Kidney (tissue), 14 donors: ENCODE measurements around the gene XYLT1. TPM values are rescaled to one million over a fixed set of nuclear protein-coding genes. Genes with fewer than 3 reads are reported as not detected.

Experiments
- DNase-seq, 5 donors: peaks; one replicate each; pipeline ENCODE4 v3.0.0-alpha.2; 2013 to 2020
- FAIRE-seq: peaks from 2 replicates; lab custom pipeline; 2012; peaks lifted over from hg19 to GRCh38; lab: Jason Lieb, UNC
- H3K27ac ChIP-seq, 2 donors: one replicate each; pipeline ENCODE4 v1.7.0; 2013; ENCODE audit warnings: low read depth in 2 of 2, low read length in 2 of 2, inconsistent platforms in 1 of 2
- H3K27me3 ChIP-seq: one replicate; pipeline ENCODE4 v1.7.1; 2013; ENCODE audit warnings: low read length, inconsistent platforms; ENCODE audit not compliant: control insufficient read depth, insufficient read depth
- H3K36me3 ChIP-seq, 3 donors: one replicate each; pipeline versions ENCODE4 v1.7.0 to v1.7.1; 2013; ENCODE audit warnings: low read length in 3 of 3, control low read depth in 1 of 3, inconsistent platforms in 1 of 3; ENCODE audit not compliant: insufficient read depth in 3 of 3, control insufficient read depth in 2 of 3
- H3K4me1 ChIP-seq, 3 donors: one replicate each; pipeline versions ENCODE4 v1.7.0 to v1.7.1; 2013; ENCODE audit warnings: low read length in 3 of 3, inconsistent platforms in 1 of 3, low read depth in 1 of 3; ENCODE audit not compliant: control insufficient read depth in 2 of 3, insufficient read depth in 2 of 3
- H3K4me3 ChIP-seq, 3 donors: one replicate each; pipeline versions ENCODE4 v1.7.0 to v1.8.1; 2013; ENCODE audit warnings: low read length in 3 of 3, control low read depth in 1 of 3, inconsistent platforms in 1 of 3
- H3K9ac ChIP-seq, 3 donors: one replicate each; pipeline versions ENCODE4 v1.7.0 to v1.7.1; 2013; ENCODE audit warnings: low read length in 3 of 3, control low read depth in 1 of 3, inconsistent platforms in 1 of 3
- H3K9me3 ChIP-seq, 3 donors: one replicate each; pipeline versions ENCODE4 v1.7.0 to v1.7.1; 2013; ENCODE audit warnings: low read length in 3 of 3, control low read depth in 1 of 3, inconsistent platforms in 1 of 3; ENCODE audit not compliant: control insufficient read depth in 2 of 3, insufficient read depth in 1 of 3
- CTCF ChIP-seq: IDR thresholded peaks from 3 replicates; pipeline ENCODE4 v1.5.1; 2012; ENCODE audit warnings: mild to moderate bottlenecking, moderate library complexity, borderline replicate concordance; ENCODE audit not compliant: insufficient read depth; ENCODE audit errors: extremely low read depth
- intact Hi-C: fragments of 100-400 bp; cut with DNase I; formaldehyde crosslinking; loops from one replicate; pipeline ENCODE4 v1.11.1; 2022
- polyA plus RNA-seq: library from polyadenylated mRNA; stranded (reverse); fragments of 350-450 nt; fragmentation: Illumina TruSeq; extraction: RNeasy Lipid Tissue Mini Kit (QIAGEN cat#74804); gene quantifications from one replicate; pipeline ENCODE4 v1.2.3, GENCODE V29; 2014; ENCODE audit warnings: low read depth, low replicate concordance; ENCODE audit not compliant: insufficient read depth
- total RNA-seq: library from RNA; stranded (reverse); fragmentation: NEBNext Ultra II Directional; extraction: Animal tissue kit (Norgen Biotek cat#: 25700); gene quantifications from one replicate; pipeline ENCODE4 v1.2.1, GENCODE V29; 2021
- donor health status: control.
- donor health status: control.
- donor health status: control.
- donor health status: control.
- donor health status: control.
- donor health status: DM: yes; HTN: yes; CAD: no.
- donor health status: Normal renal cell carcinoma (clear cell type).

The XYLT1 gene
- total and polyA plus RNA-seq, 2 donors from 2014 or later = 0.52 to 7.6 TPM

- intact Hi-C loops = no loop called here
- H3K27ac ChIP-seq = no peak overlapping the region
- DNase-seq (peak in 2 of 5 donors; percentile 20 to 79), FAIRE-seq (no peak)
- H3K4me1 ChIP-seq = peaks cover 0 to 9% (median 0%) of the 10 kb centered on the region in 3 donors
- no peaks in the 10 kb centered on the region for H3K36me3 ChIP-seq
- no peak for TF ChIP-seq CTCF
- H3K4me3 ChIP-seq = peak overlapping the region; percentile 50 to 55 (median 53)
- no peaks in the 10 kb centered on the region for H3K9me3 ChIP-seq
- peak overlapping the region in 2 of 3 donors; percentile 12 to 13 for H3K9ac ChIP-seq
- peaks cover 4% of the 10 kb centered on the region for H3K27me3 ChIP-seq
Observed at GRCh38 chr16:17469741-17470181, 999 bp downstream of the XYLT1 start.

GRCh38 chr16:17469011-17469740 is 1.6 kb downstream of the XYLT1 start:
- FAIRE-seq (no peak), DNase-seq (no peak)
- TF ChIP-seq CTCF = no peak
- Histone ChIP-seq H3K9ac (peak overlapping the region in 2 of 3 donors; percentile 12 to 13), H3K4me1 (peaks cover 0 to 9% (median 0%) of the 10 kb centered on the region in 3 donors), H3K27ac (no peak overlapping the region), H3K9me3 (no peaks in the 10 kb centered on the region), H3K36me3 (no peaks in the 10 kb centered on the region), H3K27me3 (peaks cover 4% of the 10 kb centered on the region), H3K4me3 (peak overlapping the region; percentile 50 to 55 (median 53))
- intact Hi-C loops = no loop called here

- H3K4me1 ChIP-seq = peaks cover 0 to 9% (median 0%) of the 10 kb centered on the region in 3 donors
- DNase-seq = no peak
- peak overlapping the region in 1 of 3 donors; percentile 30 for H3K4me3 ChIP-seq
- intact Hi-C loops = no loop called here
- TF ChIP-seq CTCF = no peak
- H3K27me3 ChIP-seq = peaks cover 4% of the 10 kb centered on the region
- H3K9ac ChIP-seq = no peak overlapping the region
- no peak for FAIRE-seq
- H3K27ac ChIP-seq = no peak overlapping the region
- no peaks in the 10 kb centered on the region for H3K9me3 ChIP-seq
- no peaks in the 10 kb centered on the region for H3K36me3 ChIP-seq
Observed at GRCh38 chr16:17468611-17469010, 2.1 kb downstream of the XYLT1 start.
